Measurements from ENCODE around the gene HNRNPUL2.

- TF ChIP-seq POLR2A (IDR thresholded peaks at IDR 0.05) (no peak), CTCF (IDR thresholded peaks at IDR 0.05) (no peak), EP300 (IDR thresholded peaks at IDR 0.05) (no peak)
Measured at GRCh38 chr11:62752177-62752785, 25.0 kb upstream of the HNRNPUL2 start.

Data from ovary (tissue), 3 donors.